MM.1S (cell line): ENCODE results near the gene PANK2.

ENCODE experiments used
- DNase-seq: peaks from one replicate; pipeline ENCODE4 v3.0.0-alpha.2; 2015
- H2AFZ ChIP-seq: fragments of 300-600 bp; sonication (generic); 2 replicates; pipeline ENCODE4 v1.6.0; 2016; ENCODE audit warnings: antibody characterized with exemption, low read length
- H3F3A ChIP-seq: fragments of 300-600 bp; sonication (generic); 2 replicates; pipeline ENCODE4 v1.6.1; 2016; ENCODE audit warnings: mild to moderate bottlenecking, antibody characterized with exemption, low read length, moderate library complexity, mixed read lengths; ENCODE audit not compliant: insufficient read depth
- H3K27ac ChIP-seq: fragments of 300-600 bp; sonication (generic); 2 replicates; pipeline ENCODE4 v1.5.1; 2016; ENCODE audit warnings: mild to moderate bottlenecking, low read length
- H3K27me3 ChIP-seq: fragments of 300-600 bp; sonication (generic); replicated peaks from 2 replicates; pipeline ENCODE4 v1.6.0; 2016; ENCODE audit warnings: low read length; ENCODE audit not compliant: insufficient read depth
- H3K36me3 ChIP-seq: fragments of 300-600 bp; sonication (generic); replicated peaks from 2 replicates; pipeline ENCODE4 v1.6.1; 2016; ENCODE audit warnings: mild to moderate bottlenecking, low read length, mixed read lengths; ENCODE audit not compliant: insufficient read depth
- H3K4me1 ChIP-seq: fragments of 300-600 bp; sonication (generic); 2 replicates; pipeline ENCODE4 v1.6.1; 2016; ENCODE audit warnings: low read length, mixed read lengths
- H3K4me2 ChIP-seq: fragments of 300-600 bp; sonication (generic); 2 replicates; pipeline ENCODE4 v1.6.0; 2016; ENCODE audit warnings: low read depth, low read length
- H3K4me3 ChIP-seq: fragments of 300-600 bp; sonication (generic); 2 replicates; pipeline ENCODE4 v1.5.1; 2016; ENCODE audit warnings: low read length, mixed read lengths
- H3K79me2 ChIP-seq: fragments of 300-600 bp; sonication (generic); 2 replicates; pipeline ENCODE4 v1.6.1; 2016; ENCODE audit warnings: mixed run types, low read length, mixed read lengths
- H3K9ac ChIP-seq: fragments of 300-600 bp; sonication (generic); 2 replicates; pipeline ENCODE4 v1.6.1; 2016; ENCODE audit warnings: low read length, mixed read lengths
- H3K9me2 ChIP-seq: fragments of 300-600 bp; sonication (generic); replicated peaks from 2 replicates; pipeline ENCODE4 v1.6.1; 2016; ENCODE audit warnings: mild to moderate bottlenecking, low read length, mixed read lengths; ENCODE audit not compliant: insufficient read depth
- H3K9me3 ChIP-seq: fragments of 300-600 bp; sonication (generic); replicated peaks from 2 replicates; pipeline ENCODE4 v1.6.1; 2016; ENCODE audit warnings: mild to moderate bottlenecking, low read length, mixed read lengths; ENCODE audit not compliant: insufficient read depth
- H4K20me1 ChIP-seq: fragments of 300-600 bp; sonication (generic); 2 replicates; pipeline ENCODE4 v1.6.1; 2016; ENCODE audit warnings: mild to moderate bottlenecking, low read length, moderate library complexity, mixed read lengths; ENCODE audit not compliant: insufficient read depth
- CTCF ChIP-seq: fragments of 300-600 bp; sonication (generic); IDR thresholded peaks from 2 replicates; pipeline ENCODE4 v1.5.1; 2016; ENCODE audit warnings: antibody characterized with exemption, low read length, mixed read lengths
- EZH2 ChIP-seq: fragments of 300-600 bp; sonication (generic); optimal IDR thresholded peaks from 2 replicates; pipeline ENCODE3; 2017; ENCODE audit warnings: low read depth, mild to moderate bottlenecking, antibody characterized with exemption, low read length, mixed read lengths
- EZH2phosphoT487 ChIP-seq: fragments of 300-600 bp; sonication (generic); IDR thresholded peaks from 2 replicates; pipeline ENCODE4 v1.6.1; 2018; ENCODE audit warnings: antibody characterized with exemption, low read length

Gene PANK2

GRCh38 chr20:3919352-3919751, 30.2 kb downstream of the PANK2 start:
- Histone ChIP-seq H3K9me2 (no peaks in the 10 kb centered on the region), H3K27me3 (no peaks in the 10 kb centered on the region), H3K79me2 (peaks cover 52% of the 10 kb centered on the region), H3K4me1 (no peaks in the 10 kb centered on the region), H3K27ac (no peak overlapping the region), H4K20me1 (no peaks in the 10 kb centered on the region), H3K36me3 (peaks cover 12% of the 10 kb centered on the region; the same call in 1 of the 2 replicates), H3K9me3 (no peaks in the 10 kb centered on the region), H3K4me2 (no peak overlapping the region), H3K4me3 (no peak overlapping the region), H2AFZ (no peak overlapping the region), H3F3A (no peaks in the 10 kb centered on the region), H3K9ac (no peak overlapping the region)
- TF ChIP-seq CTCF, result no peak
- no peak for TF ChIP-seq EZH2phosphoT487
- TF ChIP-seq EZH2, result no peak
- no peak for DNase-seq

- Histone ChIP-seq H3K4me3 (no peak overlapping the region), H3K27me3 (no peaks in the 10 kb centered on the region), H3K9me2 (no peaks in the 10 kb centered on the region), H4K20me1 (no peaks in the 10 kb centered on the region), H3K79me2 (peaks cover 24% of the 10 kb centered on the region), H3K4me1 (no peaks in the 10 kb centered on the region), H3K4me2 (no peak overlapping the region), H2AFZ (no peak overlapping the region), H3K9ac (no peak overlapping the region), H3K27ac (no peak overlapping the region), H3K9me3 (no peaks in the 10 kb centered on the region), H3K36me3 (peaks cover 12% of the 10 kb centered on the region; the same call in 1 of the 2 replicates), H3F3A (no peaks in the 10 kb centered on the region)
- TF ChIP-seq EZH2, result no peak
- TF ChIP-seq CTCF, result no peak
- TF ChIP-seq EZH2phosphoT487, result no peak
- DNase-seq, result no peak
These were observed 33.2 kb downstream of the PANK2 start for GRCh38 chr20:3922223-3922982.

GRCh38 chr20:3922983-3923339, 33.8 kb downstream of the PANK2 start:
- Histone ChIP-seq H3F3A (no peaks in the 10 kb centered on the region), H3K27me3 (no peaks in the 10 kb centered on the region), H2AFZ (no peak overlapping the region), H3K4me1 (no peaks in the 10 kb centered on the region), H3K27ac (no peak overlapping the region), H3K9me3 (no peaks in the 10 kb centered on the region), H3K4me3 (no peak overlapping the region), H3K79me2 (peaks cover 20% of the 10 kb centered on the region), H3K36me3 (peaks cover 12% of the 10 kb centered on the region; the same call in 1 of the 2 replicates), H3K9me2 (no peaks in the 10 kb centered on the region), H3K4me2 (no peak overlapping the region), H4K20me1 (no peaks in the 10 kb centered on the region), H3K9ac (no peak overlapping the region)
- TF ChIP-seq CTCF, result no peak
- no peak for TF ChIP-seq EZH2phosphoT487
- TF ChIP-seq EZH2, result no peak
- DNase-seq, result no peak
